Activated T-helper 1 cell treated with anti-CD3 and anti-CD28 coated beads, Interleukin-12 subunit alpha, Interleukin-12 subunit beta, Interleukin-2, Interleukin-4 antibody, amounts not matched to agents 30 ng/mL and 10 ng/mL and 1 ng/mL, durations not matched to agents 14 hours and 24 hours and 36 hours (primary cell): ENCODE measurements around the gene SPRY2. TPM values are rescaled to one million over a fixed set of nuclear protein-coding genes. Genes with fewer than 3 reads are reported as not detected.

Experiments used
- DNase-seq: peaks from one replicate; pipeline ENCODE4 v3.0.0; 2021; ENCODE audit warnings: low spot score
- H3K27ac Mint-ChIP-seq: one replicate; pipeline ENCODE4 v1.8.0; 2021; ENCODE audit warnings: mild to moderate bottlenecking, mixed read lengths
- H3K27me3 Mint-ChIP-seq: one replicate; pipeline ENCODE4 v1.8.0; 2022; ENCODE audit warnings: mild to moderate bottlenecking, moderate library complexity, mixed read lengths; ENCODE audit not compliant: insufficient read depth
- H3K36me3 Mint-ChIP-seq: one replicate; pipeline ENCODE4 v1.8.0; 2021; ENCODE audit warnings: low read depth, mixed read lengths
- H3K4me1 Mint-ChIP-seq: one replicate; pipeline ENCODE4 v1.8.0; 2021; ENCODE audit warnings: low read depth, mixed read lengths
- H3K4me3 Mint-ChIP-seq: one replicate; pipeline ENCODE4 v1.8.0; 2021; ENCODE audit warnings: mild to moderate bottlenecking, moderate library complexity, mixed read lengths
- H3K9me3 Mint-ChIP-seq: one replicate; pipeline ENCODE4 v1.8.0; 2021; ENCODE audit warnings: mixed read lengths
- intact Hi-C: fragments of 100-400 bp; cut with micrococcal nuclease; formaldehyde crosslinking; loops from one replicate; pipeline ENCODE4 v1.15.1; 2024
- total RNA-seq: library from RNA; stranded (reverse); gene quantifications from 2 replicates; pipeline ENCODE4 v1.2.3, GENCODE V29; 2022

SPRY2 gene, protein sequence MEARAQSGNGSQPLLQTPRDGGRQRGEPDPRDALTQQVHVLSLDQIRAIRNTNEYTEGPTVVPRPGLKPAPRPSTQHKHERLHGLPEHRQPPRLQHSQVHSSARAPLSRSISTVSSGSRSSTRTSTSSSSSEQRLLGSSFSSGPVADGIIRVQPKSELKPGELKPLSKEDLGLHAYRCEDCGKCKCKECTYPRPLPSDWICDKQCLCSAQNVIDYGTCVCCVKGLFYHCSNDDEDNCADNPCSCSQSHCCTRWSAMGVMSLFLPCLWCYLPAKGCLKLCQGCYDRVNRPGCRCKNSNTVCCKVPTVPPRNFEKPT
- 0.08 and 0.10 TPM in 2 replicates for total RNA-seq

DNA sequence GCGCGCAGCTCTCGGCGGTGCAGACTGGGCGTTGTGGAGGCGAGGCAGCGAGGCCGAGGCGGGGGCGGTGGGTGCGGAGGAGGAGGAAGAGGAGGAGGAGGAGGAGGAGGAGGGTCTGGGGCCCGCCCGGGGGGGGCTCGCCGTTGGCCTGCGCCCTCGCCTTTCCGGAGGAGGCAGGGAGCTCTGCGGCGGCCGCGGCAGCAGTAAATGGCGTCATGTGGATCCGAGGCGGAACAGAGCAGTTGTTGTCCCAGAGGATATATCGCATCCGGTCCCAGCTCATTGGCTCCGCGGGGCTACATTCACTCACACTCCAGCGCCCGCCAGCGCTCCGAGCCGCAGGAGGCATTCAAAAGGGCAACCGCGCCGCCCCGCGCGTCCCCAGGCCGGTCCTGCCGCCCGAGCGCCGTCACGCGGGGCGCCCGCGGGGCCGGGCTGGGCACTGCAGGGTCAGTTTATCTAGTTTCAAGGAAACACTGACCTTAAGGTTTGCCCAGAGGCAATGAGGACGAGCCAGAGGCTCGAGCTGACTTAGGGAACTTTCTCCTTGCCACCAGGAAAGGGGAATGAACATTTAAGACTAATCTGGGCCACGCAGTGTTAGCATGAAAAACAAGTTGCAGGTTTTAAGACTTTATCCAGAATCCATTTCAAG is at the start of gene SPRY2:
Gene SPRY2 (minus strand): TSS at position 26 of the 655 bp plus-strand sequence. CDS start 3,421 bp downstream, outside the sequence.
- H3K27me3 Mint-ChIP-seq = peaks cover 57% of the 10 kb centered on the region
- no peak for DNase-seq
- intact Hi-C loops = loop anchor here (5.0 kb wide), 1 partner anchor 1744 kb away; no protein-coding TSS in a partner anchor
- no peak within 1 kb of the TSS for H3K27ac Mint-ChIP-seq
- no peaks in the 10 kb centered on the region for H3K9me3 Mint-ChIP-seq
- H3K36me3 Mint-ChIP-seq = no peaks in the 10 kb centered on the region
- peak within 1 kb of the TSS; percentile 74 for H3K4me3 Mint-ChIP-seq
- peaks cover 18% of the 10 kb centered on the region for H3K4me1 Mint-ChIP-seq

DNA sequence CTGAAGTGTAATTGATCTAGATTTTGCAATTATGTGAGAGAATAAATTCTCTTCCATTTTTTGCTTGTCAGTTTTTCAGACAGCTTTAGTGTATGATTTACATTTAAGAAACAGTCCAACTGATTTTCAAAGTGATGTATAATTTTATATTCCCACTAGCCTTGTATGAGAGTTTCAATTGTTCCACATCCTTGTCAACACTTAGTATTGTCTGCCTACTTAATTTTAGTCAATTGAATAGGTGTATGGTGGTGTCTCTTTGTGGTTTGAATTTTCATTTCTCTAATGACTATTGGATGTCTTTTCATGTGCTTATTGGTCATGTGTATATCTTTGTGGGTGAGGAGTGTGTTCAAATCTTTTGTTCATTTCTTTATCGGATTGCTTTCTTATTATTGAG is 49.4 kb upstream of the SPRY2 start:
- intact Hi-C loops = no loop called here
- no peak overlapping the region for H3K27ac Mint-ChIP-seq
- H3K4me1 Mint-ChIP-seq = no peaks in the 10 kb centered on the region
- H3K9me3 Mint-ChIP-seq = no peaks in the 10 kb centered on the region
- no peaks in the 10 kb centered on the region for H3K27me3 Mint-ChIP-seq
- H3K4me3 Mint-ChIP-seq = no peak overlapping the region
- no peak for DNase-seq
- no peaks in the 10 kb centered on the region for H3K36me3 Mint-ChIP-seq

DNA sequence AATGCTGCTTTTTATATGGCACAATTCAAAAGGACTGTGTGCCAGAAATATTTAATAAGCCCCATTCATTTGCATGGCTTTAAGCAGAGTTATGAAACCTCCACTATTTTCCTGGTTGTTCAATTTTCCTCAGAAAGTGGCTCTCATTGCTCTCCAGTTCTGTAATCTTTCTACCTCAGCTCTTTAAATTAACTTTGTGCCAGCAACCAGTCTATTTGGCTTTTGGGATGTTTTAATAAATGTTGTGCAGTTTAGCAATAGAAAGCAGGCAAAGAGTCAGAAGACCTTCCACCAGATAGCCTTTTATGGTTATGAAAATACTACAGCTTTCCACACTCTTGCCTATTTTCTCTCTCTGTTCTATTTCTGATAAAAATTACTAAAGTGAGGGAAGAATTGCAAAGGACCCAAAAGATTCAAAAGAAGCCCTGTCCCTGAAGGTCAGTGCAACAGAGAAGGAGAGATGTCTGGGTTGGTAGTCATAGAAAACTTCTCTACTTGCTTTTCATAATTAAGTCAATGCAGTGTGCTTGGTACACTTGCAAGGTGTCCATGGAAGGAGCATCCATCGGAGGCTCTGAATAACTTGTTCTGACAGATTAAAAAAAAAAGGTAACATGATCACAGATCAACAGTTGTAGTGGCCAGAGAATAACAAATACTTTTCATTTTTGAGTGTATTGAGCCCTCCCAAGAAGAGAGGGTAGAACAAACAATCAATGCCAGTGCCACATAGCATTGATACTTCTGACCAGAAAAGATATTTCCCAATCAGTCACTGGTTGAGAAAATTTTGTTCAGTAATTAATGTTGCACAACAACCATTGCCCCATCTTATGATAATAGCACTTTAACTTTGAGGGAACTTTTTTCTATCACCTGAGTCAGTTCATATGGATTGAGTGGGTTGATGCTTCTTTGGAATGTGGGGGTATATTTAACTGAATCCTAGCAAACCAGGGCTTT is 48.4 kb upstream of the SPRY2 start:
- Mint-ChIP-seq H3K9me3 (no peaks in the 10 kb centered on the region), H3K27ac (no peak overlapping the region), H3K4me1 (no peaks in the 10 kb centered on the region), H3K27me3 (no peaks in the 10 kb centered on the region), H3K4me3 (no peak overlapping the region), H3K36me3 (no peaks in the 10 kb centered on the region)
- intact Hi-C loops = no loop called here
- DNase-seq = no peak

DNA sequence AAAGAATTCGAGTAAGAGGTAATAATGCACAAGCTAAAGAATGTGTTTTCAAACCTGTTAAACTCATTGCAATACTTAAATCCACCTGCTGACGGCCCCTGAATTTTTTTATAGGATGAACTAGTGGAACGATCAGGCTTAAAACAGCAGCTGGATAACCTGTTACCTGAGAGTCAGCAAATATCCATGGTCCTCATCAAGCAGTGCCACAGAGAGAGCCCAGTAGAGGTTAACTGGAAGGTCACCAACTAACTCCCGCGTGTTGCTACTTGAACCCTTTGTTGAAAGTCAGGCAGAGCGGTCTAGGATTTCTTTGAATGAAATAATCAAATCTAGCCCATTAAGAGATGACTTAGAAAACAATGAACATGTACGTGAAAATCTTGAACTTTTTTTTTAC is 47.6 kb upstream of the SPRY2 start:
- Mint-ChIP-seq H3K4me3 (no peak overlapping the region), H3K27me3 (no peaks in the 10 kb centered on the region), H3K27ac (no peak overlapping the region), H3K9me3 (no peaks in the 10 kb centered on the region), H3K36me3 (no peaks in the 10 kb centered on the region), H3K4me1 (no peaks in the 10 kb centered on the region)
- intact Hi-C loops = no loop called here
- DNase-seq = no peak

DNA sequence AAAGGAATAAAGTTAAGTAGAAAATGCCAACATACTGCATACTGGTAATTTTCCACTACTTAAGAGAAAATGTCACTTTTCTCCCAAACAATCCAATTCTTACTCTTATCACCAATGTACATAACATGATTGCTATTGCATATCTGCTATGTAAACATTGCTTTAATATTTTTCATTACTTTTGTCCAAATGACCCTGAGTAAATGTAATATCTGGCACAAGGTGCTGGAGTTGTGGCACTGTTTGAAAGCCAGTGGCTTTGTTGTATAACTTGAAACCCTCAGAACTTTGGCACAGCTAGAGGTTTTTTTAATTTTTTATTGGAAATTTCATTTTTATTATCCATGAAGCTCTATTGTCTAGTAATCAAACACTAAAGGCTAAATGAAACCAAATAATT is 45.7 kb upstream of the SPRY2 start:
- H3K9me3 Mint-ChIP-seq = peaks cover 2% of the 10 kb centered on the region
- H3K27ac Mint-ChIP-seq = no peak overlapping the region
- DNase-seq = no peak
- no peaks in the 10 kb centered on the region for H3K27me3 Mint-ChIP-seq
- no peaks in the 10 kb centered on the region for H3K36me3 Mint-ChIP-seq
- H3K4me3 Mint-ChIP-seq = no peak overlapping the region
- H3K4me1 Mint-ChIP-seq = no peaks in the 10 kb centered on the region
- intact Hi-C loops = no loop called here

DNA sequence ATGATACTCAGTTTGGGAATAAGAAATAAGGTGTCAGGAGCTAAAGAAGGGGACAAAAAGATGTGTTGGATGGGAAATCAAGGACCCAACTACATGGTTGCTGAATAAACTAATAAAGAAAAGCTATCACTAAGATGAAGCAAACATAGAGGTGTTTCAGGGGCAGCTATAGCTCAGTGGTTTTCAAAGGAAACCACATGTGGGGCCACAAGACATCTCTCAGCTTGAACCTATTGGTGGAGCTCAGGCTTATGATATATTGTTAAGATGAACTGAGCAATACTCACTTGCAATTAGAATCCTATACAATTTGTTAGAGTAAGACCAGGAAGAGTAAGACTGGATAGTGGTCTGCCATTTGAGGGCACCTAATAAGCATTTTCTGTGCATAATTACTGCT is 45.1 kb upstream of the SPRY2 start:
- DNase-seq = no peak
- Mint-ChIP-seq H3K36me3 (no peaks in the 10 kb centered on the region), H3K4me3 (no peak overlapping the region), H3K27me3 (no peaks in the 10 kb centered on the region), H3K27ac (no peak overlapping the region), H3K9me3 (peaks cover 2% of the 10 kb centered on the region), H3K4me1 (no peaks in the 10 kb centered on the region)
- intact Hi-C loops = no loop called here

DNA sequence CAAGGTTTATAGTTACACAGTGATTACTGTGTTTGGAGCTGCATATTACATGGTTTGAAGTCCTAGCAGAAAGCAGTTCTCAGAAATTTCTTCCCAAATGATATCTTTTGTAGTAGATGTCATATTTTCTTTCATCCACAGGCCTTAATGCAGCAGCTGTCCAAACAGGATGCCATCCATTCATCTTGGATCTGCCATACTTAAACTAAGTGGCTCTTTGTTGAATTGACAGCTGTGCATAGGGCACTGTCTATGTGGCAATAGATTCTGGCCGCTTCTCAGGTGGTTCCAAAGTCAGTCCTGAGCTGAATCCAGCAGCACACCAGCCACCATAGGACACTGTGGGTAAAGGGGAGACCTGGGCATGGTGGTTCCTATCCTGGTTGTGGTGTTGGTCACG is 41.6 kb upstream of the SPRY2 start:
- no peak overlapping the region for H3K4me3 Mint-ChIP-seq
- no peak overlapping the region for H3K27ac Mint-ChIP-seq
- intact Hi-C loops = no loop called here
- peaks cover 2% of the 10 kb centered on the region for H3K9me3 Mint-ChIP-seq
- no peak for DNase-seq
- H3K4me1 Mint-ChIP-seq = no peaks in the 10 kb centered on the region
- H3K27me3 Mint-ChIP-seq = no peaks in the 10 kb centered on the region
- no peaks in the 10 kb centered on the region for H3K36me3 Mint-ChIP-seq

DNA sequence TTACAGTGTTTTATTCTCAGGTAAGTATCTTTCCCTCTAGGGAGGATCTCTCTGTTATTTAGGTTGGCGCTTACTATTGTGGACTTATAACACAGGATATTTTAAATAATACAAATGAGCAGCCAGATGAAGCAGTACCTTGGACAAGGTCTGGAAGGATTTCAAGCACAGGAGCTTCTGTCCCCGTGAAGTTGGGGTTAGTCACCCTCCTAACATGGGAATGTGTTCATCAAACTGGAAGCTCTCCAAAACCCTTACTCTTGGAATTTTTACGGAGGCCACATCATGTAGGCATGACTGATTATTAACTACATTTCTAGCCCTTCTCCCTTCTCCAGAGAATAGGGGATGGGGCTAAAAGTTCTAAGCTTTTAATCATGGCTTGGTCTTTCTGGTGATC is 38.3 kb upstream of the SPRY2 start:
- no peaks in the 10 kb centered on the region for H3K36me3 Mint-ChIP-seq
- H3K27me3 Mint-ChIP-seq = peaks cover 2% of the 10 kb centered on the region
- intact Hi-C loops = no loop called here
- H3K9me3 Mint-ChIP-seq = peaks cover 2% of the 10 kb centered on the region
- DNase-seq = no peak
- H3K27ac Mint-ChIP-seq = no peak overlapping the region
- no peak overlapping the region for H3K4me3 Mint-ChIP-seq
- H3K4me1 Mint-ChIP-seq = no peaks in the 10 kb centered on the region

DNA sequence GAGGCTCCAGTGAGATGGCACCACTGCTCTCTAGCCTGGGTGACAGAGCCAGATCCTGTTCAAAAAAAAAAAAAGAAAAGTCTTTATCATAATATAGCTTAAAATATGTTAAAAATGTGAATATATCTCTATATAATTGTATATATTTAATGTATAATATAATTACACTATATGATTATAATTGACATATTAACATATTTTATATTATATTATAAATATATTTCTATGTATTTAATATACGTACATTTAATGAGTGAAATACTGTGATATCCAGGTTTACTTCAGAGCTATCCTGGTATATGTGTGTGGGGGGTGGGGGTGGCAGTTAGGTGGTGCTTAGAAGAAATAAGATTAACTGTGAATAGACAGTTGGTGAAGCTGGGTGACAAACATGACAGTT is 35.6 kb upstream of the SPRY2 start:
- H3K27me3 Mint-ChIP-seq = peaks cover 2% of the 10 kb centered on the region
- DNase-seq = no peak
- no peaks in the 10 kb centered on the region for H3K9me3 Mint-ChIP-seq
- no peak overlapping the region for H3K27ac Mint-ChIP-seq
- intact Hi-C loops = no loop called here
- H3K4me3 Mint-ChIP-seq = no peak overlapping the region
- no peaks in the 10 kb centered on the region for H3K4me1 Mint-ChIP-seq
- H3K36me3 Mint-ChIP-seq = no peaks in the 10 kb centered on the region

DNA sequence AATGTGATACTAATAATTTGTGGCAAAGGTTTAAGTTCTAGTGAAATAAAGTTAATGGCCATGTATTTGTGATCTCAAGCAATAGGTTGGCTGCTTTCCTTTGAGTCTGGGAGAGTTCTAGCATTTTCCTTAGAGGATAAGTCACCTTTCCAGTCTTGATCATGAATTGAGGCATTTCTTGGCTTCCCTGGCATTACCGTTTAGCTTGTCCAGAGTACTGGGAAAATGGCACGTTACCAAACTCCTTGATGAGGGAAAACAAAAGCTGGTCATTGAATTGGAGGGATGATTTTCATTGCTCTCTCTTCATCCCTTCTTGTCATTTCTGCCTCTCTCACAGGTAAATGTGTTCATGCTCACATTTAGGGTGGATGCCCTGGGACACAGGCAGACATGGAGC is 34.0 kb upstream of the SPRY2 start:
- H3K27me3 Mint-ChIP-seq = peaks cover 2% of the 10 kb centered on the region
- intact Hi-C loops = no loop called here
- H3K36me3 Mint-ChIP-seq = no peaks in the 10 kb centered on the region
- no peaks in the 10 kb centered on the region for H3K9me3 Mint-ChIP-seq
- H3K4me3 Mint-ChIP-seq = no peak overlapping the region
- no peak overlapping the region for H3K27ac Mint-ChIP-seq
- no peak for DNase-seq
- H3K4me1 Mint-ChIP-seq = no peaks in the 10 kb centered on the region

DNA sequence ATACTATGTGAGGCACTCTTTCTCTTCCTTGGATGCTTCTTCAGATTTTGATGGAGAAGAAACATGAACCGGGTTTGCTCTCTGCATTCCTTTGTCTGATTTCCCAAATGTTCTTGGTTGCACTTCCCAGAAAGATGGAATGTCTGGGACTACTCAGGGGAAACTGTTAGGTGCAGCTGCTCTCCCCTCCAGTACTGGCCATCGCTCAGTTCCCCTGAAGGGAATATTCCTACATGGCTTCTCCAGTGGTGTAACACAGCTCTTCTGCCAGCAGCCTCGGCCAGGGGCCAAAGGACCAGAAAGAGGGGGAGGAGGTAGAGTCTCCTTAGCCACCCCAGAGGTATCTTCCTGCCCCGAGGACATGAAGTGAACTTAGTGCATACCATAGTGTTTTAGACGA is 33.5 kb upstream of the SPRY2 start:
- intact Hi-C loops = no loop called here
- H3K9me3 Mint-ChIP-seq = no peaks in the 10 kb centered on the region
- H3K4me3 Mint-ChIP-seq = no peak overlapping the region
- no peaks in the 10 kb centered on the region for H3K36me3 Mint-ChIP-seq
- H3K27ac Mint-ChIP-seq = no peak overlapping the region
- no peak for DNase-seq
- no peaks in the 10 kb centered on the region for H3K4me1 Mint-ChIP-seq
- H3K27me3 Mint-ChIP-seq = peaks cover 2% of the 10 kb centered on the region

DNA sequence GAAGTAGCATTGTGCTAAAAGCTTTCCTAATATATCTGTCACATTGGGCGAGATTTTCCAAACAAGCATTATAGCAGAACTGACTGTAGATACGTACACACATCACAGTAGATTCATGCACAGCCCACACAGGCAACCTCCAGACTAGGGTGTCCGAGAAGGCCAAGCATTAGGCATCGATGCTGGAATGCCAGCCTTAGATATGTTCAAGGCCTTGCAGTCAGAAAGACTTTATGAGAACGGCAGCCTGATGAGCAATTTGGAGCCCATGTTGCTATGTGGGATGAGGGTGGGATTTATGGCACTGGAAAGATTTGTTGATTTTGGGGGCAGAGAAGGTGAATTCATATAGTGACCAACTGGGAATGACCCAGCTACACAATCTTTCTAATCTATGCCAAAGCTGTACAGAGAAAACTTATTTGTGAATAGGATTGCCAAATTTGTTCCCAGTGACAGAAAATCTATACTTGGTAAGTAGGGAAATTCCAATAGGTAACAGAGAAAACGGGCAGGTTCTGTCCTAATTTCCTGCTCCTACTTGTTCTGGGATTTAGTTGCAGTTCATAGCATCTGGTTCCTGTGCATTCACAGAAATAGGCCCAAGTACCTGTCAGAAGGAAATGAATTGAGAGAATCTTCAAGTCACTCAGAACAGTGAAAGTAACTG is 31.0 kb upstream of the SPRY2 start:
- peaks cover 2% of the 10 kb centered on the region for H3K27me3 Mint-ChIP-seq
- intact Hi-C loops = no loop called here
- DNase-seq = no peak
- H3K4me3 Mint-ChIP-seq = no peak overlapping the region
- H3K9me3 Mint-ChIP-seq = no peaks in the 10 kb centered on the region
- no peak overlapping the region for H3K27ac Mint-ChIP-seq
- H3K36me3 Mint-ChIP-seq = no peaks in the 10 kb centered on the region
- no peaks in the 10 kb centered on the region for H3K4me1 Mint-ChIP-seq
